ENCODE measurements around the gene RCL1. TPM values are rescaled to one million over a fixed set of nuclear protein-coding genes. Genes with fewer than 3 reads are reported as not detected.
"Not testable (repeated sequence)": the region's sequence is repeated elsewhere in the genome, so short reads cannot be mapped to it uniquely, and the experiment has no call there.

Gene RCL1
- polyA plus RNA-seq, 2 of the 4 experiments (the other 2 are of a cell fraction): 25.5 to 27.5 TPM

DNA sequence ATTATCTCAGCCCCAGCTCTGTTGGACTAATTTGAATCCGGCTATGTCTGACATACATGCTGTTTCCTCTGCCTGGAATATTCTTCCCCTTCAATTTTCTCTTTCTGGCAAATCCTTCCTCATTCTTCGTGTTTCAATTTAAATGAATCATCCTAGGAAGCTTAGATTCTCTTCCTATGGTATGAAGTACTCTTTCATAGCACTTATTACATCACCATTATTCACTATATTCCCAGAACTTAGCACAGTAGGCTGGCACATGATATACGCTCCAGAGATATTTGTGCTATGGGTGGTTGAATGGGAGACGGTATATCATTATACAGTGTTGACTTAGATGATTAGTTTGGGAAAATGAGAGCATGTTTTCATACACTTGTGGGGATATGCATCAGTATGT, 101.3 kb downstream of the RCL1 start:
- Histone ChIP-seq H3K27ac (no peak overlapping the region), H3K4me1 (peaks cover 9% of the 10 kb centered on the region; the same call in 2 of the 3 replicates), H3K4me3 (no peak overlapping the region), H3K4me2 (0 out of 3 replicates have a peak overlapping the region, but pooled peaks have one; percentile 8), H3K9me3 (peaks cover 4% of the 10 kb centered on the region; the same call in 1 of the 3 replicates)
- ATAC-seq (peak in 1 of 2 experiments; percentile 30; a peak in 1 of 6 replicates), DNase-seq (ENCODE audit: low read depth in 1 of 2, low spot score in 1 of 2) (no peak), FAIRE-seq (no peak)
- WGBS (ENCODE audit: missing lambda C conversion rate): 58% methylated on average over 4 of the region's 4 CpGs
- ChIA-PET POLR2A (no interaction called here), CTCF (interaction anchor here (0.9 to 1.7 kb wide), 5 partner anchors 11 to 33 kb away, joined by 3 to 4 read pairs (median 3); no protein-coding TSS in a partner anchor)
- no peak for TF ChIP-seq HEYL (CRISPR knock-in tag; IDR thresholded peaks at IDR 0.05)
- no peak for TF ChIP-seq FOSL2 (IDR thresholded peaks at IDR 0.05)
- TF ChIP-seq FOSL2 (CRISPR knock-in tag; IDR thresholded peaks at IDR 0.05): 0 out of 2 replicates have a peak, but pooled peaks have one; percentile 14

GRCh38 chr9:4899853-4900252, 107.1 kb downstream of the RCL1 start:
- 58% methylated on average over 1 of the region's 1 CpG for WGBS (ENCODE audit: missing lambda C conversion rate)
- ATAC-seq; H3K4me3 ChIP-seq; FAIRE-seq; H3K9me3 ChIP-seq; H3K27ac ChIP-seq; POLR2A ChIA-PET; H3K4me2 ChIP-seq; DNase-seq (ENCODE audit: low read depth in 1 of 2, low spot score in 1 of 2): not testable (repeated sequence)
- peaks cover 26% of the 10 kb centered on the region for H3K4me1 ChIP-seq
- CTCF ChIA-PET: interaction anchor here (1.4 kb wide), 1 partner anchor 155 kb away, joined by 3 read pairs; no protein-coding TSS in a partner anchor

- WGBS (ENCODE audit: missing lambda C conversion rate): 36% methylated on average over 9 of the region's 11 CpGs
- not testable (repeated sequence) for H3K4me3 ChIP-seq, FAIRE-seq, H3K9me3 ChIP-seq
- peak in 1 of 2 experiments; percentile 84; a peak in 3 of 6 replicates for ATAC-seq
- TF ChIP-seq MAFK (IDR thresholded peaks at IDR 0.05; ENCODE audit: partially characterized antibody): peak; percentile 3
- POLR2A ChIA-PET: interaction anchor here (1.0 kb wide), 1 partner anchor 109 kb away, joined by 3 read pairs; the partner anchor contains the start of gene RCL1
- Histone ChIP-seq H3K4me2 (peak overlapping the region; percentile 67), H3K27ac (peak overlapping the region; percentile 57 to 85), H3K4me1 (peaks cover 37% of the 10 kb centered on the region)
- DNase-seq (ENCODE audit: low read depth in 1 of 2, low spot score in 1 of 2): peak in 1 of 2 experiments; percentile 64
- CTCF ChIA-PET: interaction anchor here (0.8 to 1.4 kb wide), 2 partner anchors 10 to 139 kb away, joined by 3 read pairs; no protein-coding TSS in a partner anchor
Measured at GRCh38 chr9:4901401-4902134, 108.8 kb downstream of the RCL1 start.

GRCh38 chr9:4902135-4902475, 109.4 kb downstream of the RCL1 start:
- FAIRE-seq (no peak), ATAC-seq (peak in 1 of 2 experiments; percentile 43; a peak in 2 of 6 replicates), DNase-seq (ENCODE audit: low read depth in 1 of 2, low spot score in 1 of 2) (no peak)
- ChIA-PET CTCF (interaction anchor here (0.8 kb wide), 1 partner anchor 9 kb away, joined by 3 read pairs; no protein-coding TSS in a partner anchor), POLR2A (interaction anchor here (1.0 kb wide), 1 partner anchor 110 kb away, joined by 3 read pairs; the partner anchor contains the start of gene RCL1)
- Histone ChIP-seq H3K27ac (peak overlapping the region; percentile 57 to 85), H3K9me3 (no peaks in the 10 kb centered on the region), H3K4me1 (peaks cover 37% of the 10 kb centered on the region), H3K4me3 (no peak overlapping the region), H3K4me2 (peak overlapping the region; percentile 67)
- 86% methylated on average over 6 of the region's 8 CpGs for WGBS (ENCODE audit: missing lambda C conversion rate)
- TF ChIP-seq HES2 (IDR thresholded peaks at IDR 0.05) (no peak), RCOR1 (IDR thresholded peaks at IDR 0.05; ENCODE audit: low read depth, low read length) (no peak), POLR2A (IDR thresholded peaks at IDR 0.05; ENCODE audit: low read length) (no peak), ESRRA (IDR thresholded peaks at IDR 0.05; ENCODE audit: borderline replicate concordance, low read length) (no peak), RARB (CRISPR knock-in tag; IDR thresholded peaks at IDR 0.05) (no peak), TFCP2L1 (CRISPR knock-in tag; IDR thresholded peaks at IDR 0.05) (no peak), FOSB (CRISPR knock-in tag; IDR thresholded peaks at IDR 0.05) (no peak), PBX3 (IDR thresholded peaks at IDR 0.05) (no peak), CTCF (IDR thresholded peaks at IDR 0.05) (no peak), JUN (IDR thresholded peaks at IDR 0.05) (no peak), SMC3 (IDR thresholded peaks at IDR 0.05) (no peak), HOXB5 (CRISPR knock-in tag; IDR thresholded peaks at IDR 0.05) (no peak)
